Omental fat pad (tissue), 4 donors: ENCODE measurements around the gene FBRS. TPM values are rescaled to one million over a fixed set of nuclear protein-coding genes. Genes with fewer than 3 reads are reported as not detected.
"Not testable (repeated sequence)": the region's sequence is repeated elsewhere in the genome, so short reads cannot be mapped to it uniquely, and the experiment has no call there.

Experiments
- ATAC-seq: fragments of 150-250 bp; one replicate; pipeline ENCODE4 v1.9.1; 2016; ENCODE audit warnings: mild to moderate bottlenecking, moderate library complexity; ENCODE audit not compliant: low FRiP score
- DNase-seq: peaks from one replicate; pipeline ENCODE4 v3.0.0-alpha.2; 2019; ENCODE audit warnings: low spot score
- CTCF ChIP-seq, 3 donors: fragments of 450-650 bp; IDR thresholded peaks; one replicate each; pipeline ENCODE4 v1.5.1; 2016 to 2017; ENCODE audit warnings: antibody characterized with exemption in 3 of 3, mild to moderate bottlenecking in 3 of 3, moderate library complexity in 2 of 3
- total RNA-seq, 4 donors: library from RNA; depleted of rRNA; stranded (reverse); fragments of >200 nt; gene quantifications; one replicate each; pipeline ENCODE4 v1.1.0, GENCODE V29; 2016

The FBRS gene
- total RNA-seq, 4 donors from 2014 or later = 15.4 to 49.7 (median 23.4) TPM

- ATAC-seq (peak; percentile 76), DNase-seq (peak; percentile 99)
- peak in 2 of 3 donors; percentile 56 to 71 for TF ChIP-seq CTCF (IDR thresholded peaks at IDR 0.05)
Observed at GRCh38 chr16:30628628-30629540, 29.3 kb upstream of the FBRS start.

GRCh38 chr16:30632454-30632853 lies 25.8 kb upstream of the FBRS start:
- ATAC-seq, DNase-seq: not testable (repeated sequence)

GRCh38 chr16:30633526-30633925 lies 24.7 kb upstream of the FBRS start:
- DNase-seq = no peak
- no peak for ATAC-seq
- TF ChIP-seq CTCF (IDR thresholded peaks at IDR 0.05) = no peak

GRCh38 chr16:30636599-30636998 lies 21.6 kb upstream of the FBRS start:
- DNase-seq (no peak), ATAC-seq (no peak)
- no peak for TF ChIP-seq CTCF (IDR thresholded peaks at IDR 0.05)

GRCh38 chr16:30637139-30637538 lies 21.1 kb upstream of the FBRS start:
- not testable (repeated sequence) for DNase-seq, ATAC-seq

- no peak for DNase-seq
- no peak for ATAC-seq
Observed at GRCh38 chr16:30637944-30638343, 20.3 kb upstream of the FBRS start.

GRCh38 chr16:30641378-30641982 lies 16.8 kb upstream of the FBRS start:
- DNase-seq = no peak
- no peak for TF ChIP-seq CTCF (IDR thresholded peaks at IDR 0.05)
- ATAC-seq = no peak

More at GRCh38 chr16:30637944-30638343, 20.3 kb upstream of the FBRS start:
- no peak for TF ChIP-seq CTCF (IDR thresholded peaks at IDR 0.05)

GRCh38 chr16:30644334-30644830 lies 13.8 kb upstream of the FBRS start:
- no peak for TF ChIP-seq CTCF (IDR thresholded peaks at IDR 0.05)
- ATAC-seq (no peak), DNase-seq (no peak)
